ENCODE data around the gene EPGN. TPM values are rescaled to one million over a fixed set of nuclear protein-coding genes. Genes with fewer than 3 reads are reported as not detected.
A peak's percentile ranks its signal among the peaks of the same experiment; 100 is the strongest.

Gene EPGN
- total and polyA plus RNA-seq, 2 of the 8 experiments (the other 6 are each of a cell fraction or from before 2014, with no cell fraction given), result not detected

DNA sequence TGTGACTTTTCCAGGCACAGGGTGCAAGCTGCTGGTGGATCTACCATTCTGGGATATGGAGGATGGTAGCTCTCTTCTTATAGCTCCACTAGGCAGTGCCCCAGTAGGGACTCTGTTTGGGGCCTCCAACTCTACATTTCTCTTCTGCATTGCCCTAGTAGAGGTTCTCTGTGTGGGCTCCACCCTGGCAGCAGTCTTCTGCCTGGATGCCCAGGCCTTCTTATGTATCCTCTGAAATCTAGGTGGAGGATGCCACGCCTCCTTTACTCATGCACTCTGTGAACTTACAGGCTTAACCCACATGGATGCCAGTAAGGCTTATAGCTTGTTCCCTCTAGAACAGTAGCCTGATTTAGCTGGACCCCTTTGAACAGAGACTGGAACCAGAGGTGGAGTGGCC lies 35.8 kb downstream of the EPGN start:
- Histone ChIP-seq H2AFZ (ENCODE audit: low read length) (no peak overlapping the region), H3K18ac (ENCODE audit: extremely low read depth, low read length) (no peak overlapping the region), H3K23me2 (ENCODE audit: low read depth, low read length) (no peaks in the 10 kb centered on the region)

More for the DNA sequence above, 35.8 kb downstream of the EPGN start:
- no peaks in the 10 kb centered on the region for H3K79me1 ChIP-seq (ENCODE audit: low read depth, low read length)
- H2AK5ac ChIP-seq (ENCODE audit: low read depth, low read length), result no peak overlapping the region
- H2BK20ac ChIP-seq (ENCODE audit: low read length), result no peak overlapping the region
- H3K4me3 ChIP-seq (ENCODE audit: extremely low read depth in 1 of 4, insufficient read depth in 2 of 4, low read depth in 3 of 4, low read length in 4 of 4), result peak overlapping the region in 1 of 4 experiments; percentile 3; a peak in 1 of 8 replicates
- H3K14ac ChIP-seq (ENCODE audit: insufficient read length), result no peak overlapping the region
- H3K23ac ChIP-seq (ENCODE audit: insufficient read length), result no peak overlapping the region
- peaks cover 24% of the 10 kb centered on the region in 2 experiments for H3K9me3 ChIP-seq (ENCODE audit: insufficient read depth in 2 of 2, low read depth in 1 of 2, low read length in 1 of 2)
- no peak overlapping the region for H2BK15ac ChIP-seq (ENCODE audit: low read length)
- H4K8ac ChIP-seq (ENCODE audit: extremely low read depth, insufficient read depth, low read length), result no peak overlapping the region
- H3K36me3 ChIP-seq (ENCODE audit: control insufficient read depth in 2 of 4, insufficient read depth in 4 of 4, low read length in 3 of 4), result peaks cover 0 to 3% (median 1%) of the 10 kb centered on the region in 4 experiments; a peak in 1 of 8 replicates
- POLR2A ChIA-PET (ENCODE audit: partially characterized antibody), result no interaction called here
- H3K4me1 ChIP-seq (replicated peaks in 1 of 4; ENCODE audit: control insufficient read depth in 3 of 4, insufficient read depth in 4 of 4, low read length in 3 of 4), result no peaks in the 10 kb centered on the region
- H2BK5ac ChIP-seq (ENCODE audit: low read depth, low read length), result no peak overlapping the region
- H3K4me2 ChIP-seq (ENCODE audit: insufficient read depth in 1 of 2, low read depth in 2 of 2, low read length in 2 of 2), result no peak overlapping the region
- H3K79me2 ChIP-seq (ENCODE audit: control insufficient read depth in 1 of 2, insufficient read depth in 2 of 2, low read length in 2 of 2), result no peaks in the 10 kb centered on the region
- H3K27ac ChIP-seq (ENCODE audit: low read depth, low read length), result no peak overlapping the region
- no peaks in the 10 kb centered on the region for H4K20me1 ChIP-seq (replicated peaks in 1 of 2; ENCODE audit: control insufficient read depth in 1 of 2, insufficient read depth in 2 of 2, low read length in 2 of 2)
- H2BK12ac ChIP-seq (ENCODE audit: low read depth, low read length), result no peak overlapping the region
- CTCF ChIA-PET (ENCODE audit: partially characterized antibody), result interaction anchor here (1.4 kb wide), 2 partner anchors 10 to 187 kb away, joined by 5 read pairs; no protein-coding TSS in a partner anchor
- WGBS, 2 experiments (ENCODE audit: extremely low coverage in 1 of 2, insufficient coverage in 1 of 2, insufficient read length in 1 of 2, insufficient replicate concordance in 2 of 2, low coverage in 1 of 2, low lambda C conversion rate in 2 of 2, missing lambda C conversion rate in 1 of 2), result 100% methylated on average over 1 of the region's 1 CpG; no CpG with 5 or more reads in 1 of the 2 experiments
- TF ChIP-seq HDAC2 (IDR thresholded peaks at IDR 0.05; ENCODE audit: borderline replicate concordance in 1 of 2, low read depth in 2 of 2, low read length in 2 of 2), result no peak
- TF ChIP-seq MAFK (IDR thresholded peaks at IDR 0.05; ENCODE audit: low read depth, low read length), result no peak
- TF ChIP-seq RFX5 (IDR thresholded peaks at IDR 0.05; ENCODE audit: borderline replicate concordance, low read depth, low read length), result no peak
- no peak for TF ChIP-seq BRCA1 (IDR thresholded peaks at IDR 0.05; ENCODE audit: low read depth, low read length)
- no peak for TF ChIP-seq EGR1 (IDR thresholded peaks at IDR 0.05; ENCODE audit: borderline replicate concordance, low read depth, low read length)
- TF ChIP-seq SRF (IDR thresholded peaks at IDR 0.05; ENCODE audit: low read depth, low read length), result no peak
- no peak for TF ChIP-seq CBX8 (IDR thresholded peaks at IDR 0.05; ENCODE audit: borderline replicate concordance, low read depth, low read length)
- no peak for TF ChIP-seq POU5F1 (IDR thresholded peaks at IDR 0.05; ENCODE audit: low read depth, low read length)
- TF ChIP-seq SP2 (IDR thresholded peaks at IDR 0.05; ENCODE audit: low read length), result no peak
- no peak for TF ChIP-seq CHD2 (IDR thresholded peaks at IDR 0.05; ENCODE audit: low read length)
- TF ChIP-seq CTBP2 (IDR thresholded peaks at IDR 0.05; ENCODE audit: borderline replicate concordance, insufficient read depth, insufficient read length, low read length), result no peak
- no peak overlapping the region for H3K9ac ChIP-seq (replicated peaks in 1 of 4; ENCODE audit: extremely low read depth in 1 of 4, low read depth in 3 of 4, low read length in 3 of 4)
- FAIRE-seq (no peak), DNase-seq (ENCODE audit: low read depth in 1 of 2, low spot score in 2 of 2) (no peak)
- no peak overlapping the region for H4K5ac ChIP-seq (ENCODE audit: insufficient read length, low read depth, low read length)
- no peak overlapping the region for H2BK120ac ChIP-seq (replicated peaks; ENCODE audit: low read depth, low read length)
- no peak overlapping the region for H4K91ac ChIP-seq (replicated peaks; ENCODE audit: insufficient read length, low read length)
- H3K27me3 ChIP-seq (replicated peaks in 1 of 4; ENCODE audit: control insufficient read depth in 3 of 4, extremely low read depth in 1 of 4, insufficient read depth in 3 of 4, low read length in 3 of 4), result no peaks in the 10 kb centered on the region
- no peak overlapping the region for H3K56ac ChIP-seq (replicated peaks; ENCODE audit: insufficient read length, low read depth, low read length)
- no peak overlapping the region for H3K4ac ChIP-seq (replicated peaks; ENCODE audit: insufficient read length, low read depth, low read length)

All from H1 (cell line).